BE2C (cell line): Measurements from ENCODE around the gene ACSBG1.

Source experiments
- DNase-seq: peaks from one replicate; pipeline ENCODE4 v3.0.0-alpha.2; 2020
- H3K27me3 ChIP-seq: fragments of 250-450 bp; sonication (Bioruptor Pico); 2 replicates; pipeline ENCODE4 v1.5.1; 2020; ENCODE audit warnings: mild to moderate bottlenecking
- H3K36me3 ChIP-seq: fragments of 250-450 bp; sonication (Bioruptor Pico); 2 replicates; pipeline ENCODE4 v1.5.1; 2020; ENCODE audit warnings: mild to moderate bottlenecking
- H3K4me1 ChIP-seq: fragments of 250-450 bp; sonication (Bioruptor Pico); 2 replicates; pipeline ENCODE4 v1.5.1; 2020
- H3K4me3 ChIP-seq: 2 replicates; pipeline ENCODE4 v1.5.1; 2011; ENCODE audit warnings: low read depth, low read length
- H3K9me3 ChIP-seq: fragments of 250-450 bp; sonication (Bioruptor Pico); 2 replicates; pipeline ENCODE4 v1.5.1; 2020
- TF ChIP-seq, protein P1 (sequence below): IDR thresholded peaks from 2 replicates; pipeline ENCODE4 v1.5.1; 2012; ENCODE audit warnings: mild to moderate bottlenecking, low read depth, low read length

Gene ACSBG1

DNA sequence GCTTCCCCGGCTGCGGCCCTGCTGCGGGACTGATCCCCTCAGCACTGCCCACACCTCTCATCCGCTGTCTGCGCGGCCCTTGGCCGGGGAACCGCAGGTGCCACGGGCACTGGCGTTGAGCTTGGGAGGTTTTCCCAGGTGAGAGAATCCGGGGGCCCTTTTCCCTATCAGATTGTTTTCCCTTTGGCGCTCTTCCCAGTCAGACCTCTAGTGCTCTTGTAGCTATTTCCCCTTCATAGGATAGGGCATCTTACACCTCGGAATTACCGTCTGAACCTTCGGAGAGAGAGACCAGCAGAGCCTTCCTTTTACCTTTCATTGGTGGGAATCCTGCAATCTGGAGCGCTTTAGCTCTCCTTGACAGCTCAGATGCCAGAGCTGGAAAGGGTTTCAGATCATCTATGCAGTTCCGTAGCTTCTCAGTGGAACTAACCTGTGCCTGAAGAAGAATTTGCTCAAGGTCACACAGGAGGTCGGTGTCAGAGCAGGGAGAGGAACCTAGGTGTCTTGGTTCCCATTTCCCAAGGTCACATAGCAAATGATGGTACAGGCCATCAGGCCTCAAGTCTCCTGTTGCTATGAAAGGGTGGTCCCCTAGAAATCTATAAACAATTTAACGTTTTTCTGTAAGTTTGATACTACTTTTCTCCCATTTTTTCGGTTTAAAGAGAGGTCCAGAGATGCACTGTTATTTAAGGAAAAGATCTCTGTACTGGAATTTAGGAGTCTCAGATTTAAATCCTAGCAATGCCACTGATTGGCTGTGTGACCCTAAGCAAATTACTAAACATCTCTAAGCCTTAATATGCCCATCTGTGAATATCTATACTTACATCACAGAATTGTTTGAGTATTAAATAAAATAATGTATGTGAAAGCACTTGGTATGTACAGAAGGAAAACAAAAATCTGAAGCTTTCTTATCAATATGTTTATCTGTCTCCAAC is 84.3 kb downstream of the ACSBG1 start:
- H3K36me3 ChIP-seq: no peaks in the 10 kb centered on the region; the same call in 1 of the 2 replicates
- peak overlapping the region; percentile 90 for H3K4me3 ChIP-seq
- no peak for DNase-seq
- TF ChIP-seq, protein P1, sequence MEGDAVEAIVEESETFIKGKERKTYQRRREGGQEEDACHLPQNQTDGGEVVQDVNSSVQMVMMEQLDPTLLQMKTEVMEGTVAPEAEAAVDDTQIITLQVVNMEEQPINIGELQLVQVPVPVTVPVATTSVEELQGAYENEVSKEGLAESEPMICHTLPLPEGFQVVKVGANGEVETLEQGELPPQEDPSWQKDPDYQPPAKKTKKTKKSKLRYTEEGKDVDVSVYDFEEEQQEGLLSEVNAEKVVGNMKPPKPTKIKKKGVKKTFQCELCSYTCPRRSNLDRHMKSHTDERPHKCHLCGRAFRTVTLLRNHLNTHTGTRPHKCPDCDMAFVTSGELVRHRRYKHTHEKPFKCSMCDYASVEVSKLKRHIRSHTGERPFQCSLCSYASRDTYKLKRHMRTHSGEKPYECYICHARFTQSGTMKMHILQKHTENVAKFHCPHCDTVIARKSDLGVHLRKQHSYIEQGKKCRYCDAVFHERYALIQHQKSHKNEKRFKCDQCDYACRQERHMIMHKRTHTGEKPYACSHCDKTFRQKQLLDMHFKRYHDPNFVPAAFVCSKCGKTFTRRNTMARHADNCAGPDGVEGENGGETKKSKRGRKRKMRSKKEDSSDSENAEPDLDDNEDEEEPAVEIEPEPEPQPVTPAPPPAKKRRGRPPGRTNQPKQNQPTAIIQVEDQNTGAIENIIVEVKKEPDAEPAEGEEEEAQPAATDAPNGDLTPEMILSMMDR: no peak
- H3K4me1 ChIP-seq: no peaks in the 10 kb centered on the region
- no peaks in the 10 kb centered on the region for H3K9me3 ChIP-seq
- H3K27me3 ChIP-seq: no peaks in the 10 kb centered on the region

DNA sequence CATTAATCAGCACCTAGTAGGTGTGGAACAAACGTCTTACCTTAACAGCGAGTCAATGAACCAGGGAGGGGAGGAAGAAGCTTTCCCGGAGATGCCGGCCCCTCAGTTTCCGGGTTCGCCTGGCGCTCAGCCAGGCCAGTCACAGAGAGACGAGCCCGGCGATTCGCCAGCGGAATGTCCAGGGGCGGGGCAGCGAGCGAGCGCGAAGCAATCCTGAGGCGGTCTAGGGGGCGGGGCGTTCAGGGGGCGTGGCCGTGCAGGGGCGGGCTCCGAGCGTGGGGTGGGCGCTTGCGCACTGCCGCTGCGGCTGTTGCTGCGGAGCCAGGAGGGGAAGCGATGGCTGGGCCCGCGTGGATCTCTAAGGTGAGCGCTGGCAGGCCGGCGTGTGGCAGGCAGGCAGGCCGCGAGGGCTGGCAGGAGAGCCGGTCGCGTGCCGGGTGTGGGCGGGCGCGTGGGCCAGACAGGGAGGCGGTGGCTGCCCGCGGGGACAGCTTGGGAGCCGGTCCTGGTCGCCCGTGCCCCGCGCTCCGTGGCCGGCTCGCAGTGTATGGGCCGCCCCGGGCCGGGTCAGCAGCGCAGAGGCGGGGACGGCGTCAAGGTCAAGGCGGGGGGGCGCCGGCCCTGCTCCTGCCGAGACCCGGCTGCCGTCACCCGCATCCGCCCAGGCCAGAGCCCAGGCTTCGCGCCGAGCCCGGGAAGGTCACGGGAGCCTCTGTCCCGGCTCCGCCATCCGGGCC is 85.1 kb downstream of the ACSBG1 start, which contains the start of gene IDH3A:
TSS of gene IDH3A (plus strand) at position 295 of the 737 bp plus-strand sequence. CDS start at position 337, 42 bp downstream.
- TF ChIP-seq, protein P1: no peak
- peak within 1 kb of the TSS; percentile 90 for H3K4me3 ChIP-seq
- no peaks in the 10 kb centered on the region for H3K9me3 ChIP-seq
- H3K27me3 ChIP-seq: no peaks in the 10 kb centered on the region
- H3K36me3 ChIP-seq: no peaks in the 10 kb centered on the region; the same call in 1 of the 2 replicates
- DNase-seq: peak; percentile 100
- H3K4me1 ChIP-seq: no peaks in the 10 kb centered on the region

DNA sequence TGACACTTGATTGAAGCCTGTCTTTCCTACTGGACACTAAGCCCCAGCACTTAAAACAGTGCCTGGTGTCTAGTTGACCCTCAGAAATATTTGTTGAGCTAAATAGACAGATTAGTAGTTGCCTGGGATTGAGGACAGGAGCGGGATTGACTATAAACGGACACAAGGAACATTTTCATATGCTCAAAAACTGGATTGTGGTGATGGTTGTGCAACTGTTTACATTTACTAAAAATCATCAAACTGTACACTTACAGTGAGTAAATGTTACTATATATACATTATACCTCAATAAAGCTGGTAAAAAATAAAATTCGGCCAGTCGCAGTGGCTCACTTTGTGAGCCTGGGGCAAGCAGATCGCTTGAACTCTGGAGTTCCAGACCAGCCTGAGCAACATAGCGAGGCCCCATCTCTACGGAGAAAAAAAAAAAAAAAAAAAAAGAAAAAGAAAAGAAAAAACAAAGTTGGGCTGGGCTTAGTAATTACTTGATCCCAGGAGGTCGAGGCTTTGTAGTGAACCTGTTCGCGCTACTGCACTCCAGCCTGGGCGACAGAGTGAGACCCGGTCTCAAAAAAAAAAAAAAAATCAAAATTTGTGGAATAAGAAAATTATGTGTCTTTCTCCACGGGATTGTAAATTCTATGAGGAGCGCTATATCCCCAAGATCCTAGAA is 85.8 kb downstream of the ACSBG1 start:
- Histone ChIP-seq H3K36me3 (no peaks in the 10 kb centered on the region; the same call in 1 of the 2 replicates), H3K4me1 (no peaks in the 10 kb centered on the region), H3K27me3 (no peaks in the 10 kb centered on the region), H3K4me3 (peak overlapping the region; percentile 90), H3K9me3 (no peaks in the 10 kb centered on the region)
- TF ChIP-seq, protein P1: no peak
- no peak for DNase-seq

DNA sequence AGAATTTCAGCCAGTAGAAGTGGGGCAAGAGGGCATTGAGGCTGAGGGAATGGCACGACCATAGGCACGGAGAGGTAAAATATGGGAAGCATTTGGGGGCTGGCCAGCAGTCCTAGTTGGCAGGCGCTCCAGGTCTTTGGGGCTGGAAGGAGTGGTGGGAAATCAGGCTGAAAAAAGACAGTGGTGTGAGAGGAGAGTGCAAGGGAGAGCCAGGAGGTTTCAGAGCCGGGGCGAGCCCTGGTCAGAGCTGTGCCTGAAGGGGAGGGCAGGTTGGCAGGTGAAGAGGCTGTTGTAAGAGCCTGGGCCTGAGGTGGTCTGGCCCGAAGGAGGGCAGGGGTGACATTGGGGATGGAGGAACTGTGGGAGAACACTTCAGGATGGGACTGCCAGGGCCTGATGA is 86.8 kb downstream of the ACSBG1 start:
- Histone ChIP-seq H3K9me3 (no peaks in the 10 kb centered on the region), H3K27me3 (no peaks in the 10 kb centered on the region), H3K4me3 (no peak overlapping the region), H3K36me3 (no peaks in the 10 kb centered on the region; the same call in 1 of the 2 replicates), H3K4me1 (no peaks in the 10 kb centered on the region)
- TF ChIP-seq, protein P1: no peak
- DNase-seq: no peak

DNA sequence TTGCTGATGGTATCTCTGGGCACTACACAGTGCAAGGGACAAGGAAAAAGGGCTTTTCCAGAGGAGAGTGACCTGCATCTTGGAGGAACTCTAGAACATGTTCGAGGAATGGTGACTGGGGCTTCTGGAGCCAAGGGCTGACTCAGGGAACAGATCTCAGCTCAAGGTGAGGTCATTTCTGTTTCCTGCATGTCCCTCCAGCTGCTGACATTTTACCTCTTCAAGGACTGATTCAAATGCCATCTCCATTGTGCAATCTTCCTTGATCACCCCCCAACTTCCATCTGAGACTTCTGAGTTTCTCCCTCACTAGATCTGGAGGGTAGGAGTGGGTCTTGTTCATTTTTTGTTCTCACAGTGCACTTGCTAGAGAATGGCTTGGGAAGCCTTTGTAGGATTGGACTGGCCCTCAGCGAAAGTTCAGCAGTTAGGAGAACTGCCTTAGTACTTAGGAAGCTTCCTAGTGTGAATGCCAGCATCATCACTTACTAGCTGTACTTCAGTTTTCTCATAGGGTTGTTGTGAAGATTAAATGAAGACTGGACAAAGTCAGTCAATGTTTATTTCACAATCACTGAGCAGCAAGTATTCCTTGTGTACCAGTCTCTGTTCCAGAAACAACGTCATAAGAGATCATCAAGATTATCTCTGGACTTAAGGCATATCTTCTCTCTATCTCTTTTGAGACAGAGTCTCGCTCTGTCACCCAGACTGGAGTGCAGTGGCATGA is 87.8 kb downstream of the ACSBG1 start:
- no peak for DNase-seq
- TF ChIP-seq, protein P1: no peak
- H3K9me3 ChIP-seq: no peaks in the 10 kb centered on the region
- no peaks in the 10 kb centered on the region; the same call in 1 of the 2 replicates for H3K36me3 ChIP-seq
- no peaks in the 10 kb centered on the region for H3K27me3 ChIP-seq
- no peak overlapping the region for H3K4me3 ChIP-seq
- no peaks in the 10 kb centered on the region for H3K4me1 ChIP-seq
